ENCODE results near the gene CHCHD1.
"Not testable (repeated sequence)": the region's sequence is repeated elsewhere in the genome, so short reads cannot be mapped to it uniquely, and the experiment has no call there.

The CHCHD1 gene

DNA sequence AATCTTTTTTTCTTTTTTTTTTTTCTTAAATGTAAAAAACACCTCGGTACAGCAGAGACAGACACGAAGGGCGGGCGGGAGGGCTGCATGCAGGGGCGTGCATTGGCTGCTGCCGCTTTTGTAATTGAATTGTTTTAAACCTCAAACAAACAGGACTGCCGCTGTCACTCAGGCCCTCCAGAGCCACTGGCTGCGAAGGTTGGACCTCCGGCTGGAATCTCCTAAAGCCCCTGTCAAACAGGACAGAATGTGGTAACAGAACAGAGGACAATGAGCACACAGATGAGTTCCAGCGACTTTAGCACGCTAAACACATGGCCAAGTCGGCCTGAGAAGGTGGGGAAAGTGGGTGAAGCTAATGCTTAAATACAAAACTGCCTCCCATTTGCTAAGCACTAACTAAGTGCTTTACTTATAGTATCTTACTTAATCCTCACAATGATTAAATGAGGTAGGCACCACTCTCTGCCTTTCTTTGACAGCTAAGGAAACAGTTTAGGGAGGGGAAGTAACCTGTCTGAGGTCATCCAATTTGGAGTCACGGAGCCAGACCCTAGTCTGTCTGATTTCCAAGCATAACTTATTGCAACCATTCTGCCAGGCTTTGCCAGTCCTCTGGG is 32.5 kb downstream of the CHCHD1 start:
- no peak for DNase-seq

DNA sequence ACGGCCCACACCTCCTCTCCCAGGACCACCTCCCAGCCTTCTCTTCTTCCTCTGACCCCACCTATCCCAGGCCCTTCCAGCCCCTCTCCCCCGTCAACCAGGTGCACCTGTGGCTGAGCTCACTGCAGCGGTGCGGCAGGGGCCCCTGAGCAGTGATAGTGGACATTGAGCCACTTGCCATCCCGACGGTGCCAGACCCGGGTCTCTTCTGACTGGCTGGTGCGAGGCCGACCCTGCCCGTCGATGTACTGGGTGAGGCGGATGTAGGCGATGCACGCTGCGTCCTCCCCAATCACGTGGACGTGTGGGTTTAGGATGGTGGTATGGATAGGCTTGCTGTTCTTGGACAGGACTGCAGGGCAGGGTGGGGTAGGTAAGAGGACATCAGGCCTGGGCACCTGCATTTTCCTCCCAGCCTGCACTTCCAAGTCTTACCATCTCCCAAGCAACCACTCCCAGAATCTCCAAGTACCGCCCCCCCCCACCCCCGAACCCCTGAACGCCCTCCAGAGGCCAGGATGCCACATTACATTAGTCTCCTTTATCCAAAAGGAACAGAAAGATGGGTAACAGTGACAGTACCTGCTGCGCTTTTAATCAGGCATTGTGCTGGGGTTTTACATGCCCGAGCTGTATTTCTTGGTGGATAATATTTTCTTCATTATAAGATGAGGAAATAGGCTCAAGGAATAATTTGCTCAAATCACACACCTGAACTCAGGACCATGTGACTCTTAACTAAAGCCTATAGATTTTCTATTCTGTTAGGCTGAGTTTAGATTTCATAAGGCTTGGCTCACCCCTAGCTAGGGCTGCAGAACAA is 33.3 kb downstream of the CHCHD1 start:
- DNase-seq, result peak; percentile 37

DNA sequence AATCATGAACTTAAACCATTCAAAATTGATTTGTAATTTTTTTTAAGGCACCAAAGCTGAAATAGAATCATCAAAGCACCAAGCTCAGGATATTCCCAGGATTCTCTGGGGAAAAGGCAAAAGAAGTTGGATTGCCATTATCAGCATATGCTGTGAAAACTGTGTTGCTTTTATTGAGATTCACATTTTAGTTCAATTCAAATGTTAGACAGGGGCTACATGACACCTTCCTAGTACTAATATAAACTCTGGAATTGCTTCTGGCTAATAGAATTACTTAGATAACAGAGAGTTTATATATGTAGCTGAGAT is 33.8 kb downstream of the CHCHD1 start:
- no peak for DNase-seq

DNA sequence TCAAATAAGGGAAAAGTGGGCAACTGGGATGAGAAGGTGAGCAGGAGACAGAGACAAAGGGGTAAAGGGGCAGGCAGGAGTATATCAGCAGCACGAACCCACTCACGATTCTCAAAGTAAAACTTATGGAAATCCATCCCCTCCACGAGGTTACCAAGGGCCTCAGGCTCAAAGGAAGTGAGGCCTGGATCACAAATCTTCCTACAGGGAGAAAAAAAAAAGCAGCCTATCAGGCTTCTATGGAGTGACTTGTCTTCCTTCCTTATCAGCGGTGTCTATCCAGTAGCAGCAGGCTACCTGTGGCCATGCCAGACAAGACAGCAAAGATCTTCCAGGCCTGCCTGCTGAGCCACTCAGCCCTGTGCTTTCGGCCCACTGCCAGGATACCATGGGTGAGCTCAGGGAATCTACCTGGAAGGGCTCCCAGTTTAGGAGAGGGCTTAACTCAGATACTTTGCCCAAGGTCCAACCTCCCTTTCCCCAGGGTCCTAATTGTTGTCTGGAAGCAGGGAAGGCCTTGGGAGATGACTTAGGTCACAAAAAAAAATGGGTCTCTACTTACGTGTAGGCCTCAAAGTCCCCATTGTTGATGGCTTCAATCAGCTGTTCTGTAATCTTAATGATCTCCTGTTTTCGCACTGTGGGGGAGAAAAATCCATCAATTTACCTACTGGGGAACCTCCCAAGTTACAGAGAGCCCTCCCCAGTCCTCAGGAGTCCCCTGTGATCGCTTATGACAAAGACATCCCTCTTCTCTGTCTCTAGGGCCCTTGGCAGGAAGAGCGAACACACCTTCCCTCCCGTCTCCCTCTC is 35.3 kb downstream of the CHCHD1 start:
- no peak for DNase-seq

DNA sequence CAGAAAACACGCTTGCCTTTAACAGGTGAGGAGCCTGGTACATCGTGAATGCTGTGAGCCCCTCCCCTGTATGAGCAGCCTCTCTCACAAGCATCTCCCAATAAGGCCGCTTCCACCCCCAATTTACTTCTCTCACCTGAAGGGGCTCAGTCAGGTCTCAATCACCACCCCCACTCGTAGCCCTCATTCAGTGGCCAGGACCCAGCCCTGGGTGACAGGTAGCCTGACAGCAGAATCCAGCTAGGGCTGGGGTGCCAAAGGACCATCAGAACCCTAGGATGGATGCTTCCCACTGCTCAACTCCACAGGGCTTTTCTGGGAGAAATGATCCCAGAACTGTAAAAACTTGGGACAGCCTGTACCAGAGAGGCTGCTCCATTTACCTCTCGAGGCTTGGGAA is 36.0 kb downstream of the CHCHD1 start:
- no peak for DNase-seq

DNA sequence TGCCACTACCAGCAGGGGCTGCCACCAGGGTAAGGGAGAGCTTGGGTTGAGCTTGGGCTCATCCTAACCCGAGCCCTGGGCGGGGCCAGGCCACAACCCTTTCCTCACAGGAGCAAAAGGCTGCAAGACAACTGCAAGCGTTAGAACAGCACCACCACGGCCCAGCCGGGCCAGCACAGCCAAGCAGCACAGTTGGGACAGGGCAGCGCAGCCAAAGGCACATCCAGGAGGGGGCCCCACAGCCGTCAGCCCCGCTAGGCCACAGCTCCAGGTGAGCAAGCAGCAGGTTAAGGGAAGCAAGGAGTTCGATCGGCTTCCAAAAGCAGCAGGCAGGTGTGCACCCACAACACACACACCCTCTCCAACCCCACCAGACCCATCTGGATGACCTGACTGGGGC is 36.6 kb downstream of the CHCHD1 start:
- DNase-seq, result no peak

DNA sequence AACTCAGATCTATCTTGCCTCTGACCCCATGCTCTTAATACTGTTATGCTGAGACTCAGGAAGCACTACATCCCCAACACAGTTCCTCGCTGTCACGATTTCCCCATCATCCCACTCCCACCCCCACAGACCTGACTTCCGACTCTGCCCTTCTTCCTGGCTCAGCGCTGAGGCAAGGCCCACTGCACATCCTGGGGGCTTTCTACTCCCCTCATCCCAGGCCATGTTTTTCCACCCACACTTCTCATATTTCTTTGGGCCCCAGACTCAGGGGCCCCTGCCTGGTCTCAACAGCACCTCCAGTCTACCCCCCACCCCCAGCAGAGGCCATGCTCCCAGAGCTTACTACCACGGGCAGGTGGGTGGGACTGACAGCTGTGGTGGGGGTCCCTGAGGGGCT is 37.2 kb downstream of the CHCHD1 start:
- no peak for DNase-seq

DNA sequence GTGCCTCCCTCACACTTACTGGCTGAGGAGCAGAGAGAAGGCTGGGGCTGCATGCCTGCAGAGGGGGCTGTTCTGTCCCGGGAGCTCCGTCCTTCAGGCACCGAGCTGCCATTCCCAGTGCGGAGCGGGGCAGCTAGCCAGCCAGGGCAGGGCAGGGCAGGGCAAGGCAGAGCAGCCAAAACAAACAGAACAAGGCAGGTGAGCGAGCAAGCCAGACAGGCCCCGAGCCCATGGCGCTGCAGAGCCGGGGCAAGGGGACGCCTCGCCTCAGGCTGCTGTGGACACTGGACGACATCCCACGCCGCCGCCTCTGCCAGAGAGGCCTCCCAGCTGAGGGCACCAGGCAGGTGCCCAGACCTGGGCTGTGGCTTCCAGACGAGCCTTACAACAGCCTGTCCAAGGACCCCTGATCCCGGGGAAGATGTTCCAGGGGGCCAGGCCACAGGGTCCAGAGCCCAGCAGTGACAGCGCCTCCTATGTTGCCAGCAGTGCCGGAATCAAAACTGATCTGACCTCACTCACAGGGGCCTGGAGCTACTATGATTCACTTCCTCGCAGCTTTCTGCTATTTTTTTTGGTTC is 37.8 kb downstream of the CHCHD1 start:
- no peak for DNase-seq

DNA sequence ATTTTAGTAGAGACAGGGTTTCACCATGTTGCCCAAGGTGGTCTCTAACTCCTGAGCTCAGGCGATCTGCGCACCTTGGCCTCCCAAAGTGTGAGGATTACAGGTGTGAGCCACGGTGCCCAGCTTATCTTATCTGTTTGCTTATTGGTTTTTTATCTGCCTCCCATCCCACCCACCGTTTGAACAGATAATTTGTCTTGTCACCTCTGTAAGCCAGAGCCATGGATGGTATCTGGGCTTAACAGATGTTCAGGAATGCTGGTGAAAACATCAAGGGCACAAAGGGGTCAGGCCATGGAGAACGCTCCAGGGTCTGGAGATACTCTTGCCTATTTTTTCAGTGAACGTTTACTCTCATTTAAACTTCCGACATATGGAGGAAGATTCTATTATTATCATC is 41.5 kb downstream of the CHCHD1 start:
- DNase-seq, result no peak

DNA sequence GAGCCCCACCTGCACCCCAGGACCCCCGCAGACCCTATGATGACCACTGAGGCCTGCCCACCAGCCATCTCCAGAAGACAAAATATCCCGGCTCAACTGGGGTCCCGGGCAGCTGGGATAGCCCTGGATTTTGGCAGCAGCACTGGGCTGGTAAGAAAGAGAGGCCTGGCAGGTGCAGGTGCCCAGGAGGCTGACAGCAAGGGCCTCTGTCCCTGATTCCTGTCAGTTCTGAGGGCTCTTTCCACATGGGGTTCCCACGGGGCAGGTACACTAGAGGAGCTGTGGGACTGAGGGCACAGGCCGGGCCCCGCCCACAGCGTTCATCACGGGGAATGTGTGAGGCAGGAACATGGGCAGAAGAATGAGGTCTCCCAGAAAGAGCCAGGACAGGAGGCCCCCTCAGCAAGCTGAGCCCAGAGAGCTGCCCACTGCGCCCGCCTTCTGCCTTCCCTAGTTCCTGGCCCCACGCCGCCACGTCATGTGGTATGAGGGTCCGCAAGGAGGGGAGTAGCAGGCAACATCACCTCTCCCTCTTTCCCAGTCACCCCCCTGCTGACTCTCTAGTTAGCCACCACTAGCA is 42.4 kb downstream of the CHCHD1 start:
- no peak for DNase-seq

DNA sequence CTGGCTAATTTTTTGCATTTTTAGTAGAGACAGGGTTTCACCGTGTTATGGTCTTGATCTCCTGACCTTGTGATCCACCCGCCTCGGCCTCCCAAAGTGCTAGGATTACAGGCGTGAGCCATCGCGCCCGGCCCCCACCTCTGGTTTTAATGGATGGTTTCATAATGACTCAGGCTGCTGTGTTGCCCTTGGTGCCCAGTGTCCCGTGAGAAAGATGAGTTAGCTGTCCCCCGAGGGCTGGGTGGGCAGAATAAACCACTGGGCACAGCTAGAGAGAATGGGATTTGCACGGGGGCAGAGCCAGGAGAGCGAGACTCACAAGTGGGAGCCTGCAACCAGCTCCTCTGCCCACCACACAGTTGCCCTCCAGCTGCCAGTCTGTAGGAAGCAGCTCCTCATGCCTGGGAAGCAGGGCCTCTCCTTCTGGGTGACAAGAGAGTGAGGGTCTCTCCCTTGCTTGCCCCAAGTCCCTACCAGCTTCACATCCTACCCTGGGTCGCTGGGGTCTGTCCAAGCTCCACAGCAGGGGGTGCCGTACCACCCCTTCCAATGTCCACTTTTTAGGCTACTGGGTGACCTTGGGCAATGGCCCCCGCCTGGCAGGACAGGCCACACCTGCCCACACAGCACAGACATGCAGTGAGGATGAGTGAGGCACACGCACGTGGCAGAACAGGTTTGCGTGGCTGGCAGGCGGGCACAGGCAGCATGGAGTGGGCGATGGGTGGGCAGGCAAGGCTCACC is 45.7 kb downstream of the CHCHD1 start:
- DNase-seq, result no peak

DNA sequence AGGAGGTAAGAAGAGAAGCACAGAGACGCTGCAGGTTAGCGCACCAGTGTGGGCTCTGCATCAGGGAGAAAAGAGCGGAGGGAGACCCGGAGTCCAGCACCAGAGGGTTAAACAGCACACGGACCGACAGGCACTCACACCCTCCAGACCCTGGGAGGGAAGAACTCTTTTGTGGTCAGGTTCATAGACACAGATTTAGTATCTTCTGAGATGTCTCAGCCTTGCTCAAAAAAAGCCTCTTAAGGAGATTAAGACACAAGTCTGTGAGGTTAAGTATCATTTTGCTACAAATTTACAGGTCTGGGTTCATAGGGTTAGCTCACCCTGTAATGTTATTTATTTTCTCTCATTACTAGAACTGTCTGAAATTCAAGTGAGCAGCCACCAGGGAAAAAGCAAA is 46.3 kb downstream of the CHCHD1 start:
- no peak for DNase-seq

DNA sequence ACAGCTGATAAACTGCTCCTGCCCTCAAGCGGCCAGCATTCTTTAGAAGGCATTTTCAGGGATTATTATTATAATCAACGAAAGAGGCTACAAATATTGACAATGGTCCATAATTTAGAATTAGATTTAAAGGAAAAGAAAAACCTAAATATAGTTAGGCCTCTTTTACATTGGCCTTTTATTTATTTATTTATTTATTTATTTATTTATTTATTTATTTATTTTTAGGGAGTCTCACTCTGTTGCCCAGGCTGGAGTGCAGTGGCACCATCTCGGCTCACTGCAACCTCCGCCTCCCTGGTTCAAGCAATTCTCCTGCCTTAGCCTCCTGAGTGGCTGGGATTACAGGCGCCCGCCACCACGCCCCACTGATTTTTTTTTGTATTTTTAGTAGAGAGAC is 47.2 kb downstream of the CHCHD1 start:
- not testable (repeated sequence) for DNase-seq
